Stimulated activated CD4-positive, alpha-beta T cell treated with anti-CD3 and anti-CD28 coated beads, Interleukin-15, amount 100 ng/mL, for 48 hours (primary cell): ENCODE data around the gene NELL1.

ENCODE experiments used
- DNase-seq, 2 donors: peaks; one replicate each; pipeline ENCODE4 v3.0.0-alpha.2; 2020; ENCODE audit warnings: low read depth in 2 of 2

NELL1 gene

GRCh38 chr11:20966489-20966888 is 297.1 kb downstream of the NELL1 start:
- no peak for DNase-seq

- DNase-seq, result no peak
Measured at GRCh38 chr11:20973940-20974559, 304.7 kb downstream of the NELL1 start.

GRCh38 chr11:20980736-20981135 is 311.4 kb downstream of the NELL1 start:
- DNase-seq, result no peak

GRCh38 chr11:20990447-20990846 is 321.1 kb downstream of the NELL1 start:
- DNase-seq, result no peak

- DNase-seq, result no peak
Measured at GRCh38 chr11:20991471-20991870, 322.1 kb downstream of the NELL1 start.

GRCh38 chr11:21007297-21007696 is 337.9 kb downstream of the NELL1 start:
- DNase-seq, result no peak

GRCh38 chr11:21018248-21018647 is 348.9 kb downstream of the NELL1 start:
- DNase-seq, result no peak

GRCh38 chr11:21026685-21027084 is 357.3 kb downstream of the NELL1 start:
- no peak for DNase-seq

GRCh38 chr11:21037850-21038249 is 368.5 kb downstream of the NELL1 start:
- DNase-seq, result no peak

- no peak for DNase-seq
Measured at GRCh38 chr11:21038801-21039200, 369.4 kb downstream of the NELL1 start.

- no peak for DNase-seq
Measured at GRCh38 chr11:21040630-21041029, 371.2 kb downstream of the NELL1 start.

- DNase-seq, result no peak
Measured at GRCh38 chr11:21048626-21049025, 379.2 kb downstream of the NELL1 start.

GRCh38 chr11:21053466-21053865 is 384.1 kb downstream of the NELL1 start:
- no peak for DNase-seq

- no peak for DNase-seq
Measured at GRCh38 chr11:21056644-21057043, 387.3 kb downstream of the NELL1 start.

- DNase-seq, result no peak
Measured at GRCh38 chr11:21059879-21060278, 390.5 kb downstream of the NELL1 start.

GRCh38 chr11:21066030-21066429 is 396.6 kb downstream of the NELL1 start:
- no peak for DNase-seq

GRCh38 chr11:21068886-21069285 is 399.5 kb downstream of the NELL1 start:
- no peak for DNase-seq

- no peak for DNase-seq
Measured at GRCh38 chr11:21069909-21070308, 400.5 kb downstream of the NELL1 start.

GRCh38 chr11:21072558-21072957 is 403.2 kb downstream of the NELL1 start:
- DNase-seq, result no peak

GRCh38 chr11:21082853-21083252 is 413.5 kb downstream of the NELL1 start:
- DNase-seq, result no peak

GRCh38 chr11:21088930-21089329 is 419.5 kb downstream of the NELL1 start:
- no peak for DNase-seq

- no peak for DNase-seq
Measured at GRCh38 chr11:21104641-21105040, 435.3 kb downstream of the NELL1 start.

- DNase-seq, result no peak
Measured at GRCh38 chr11:21105196-21105917, 436.0 kb downstream of the NELL1 start.

GRCh38 chr11:21109341-21109740 is 440.0 kb downstream of the NELL1 start:
- DNase-seq, result no peak
